AG04449 (cell line): Measurements from ENCODE around the gene PRCP.

Experiments
- CTCF ChIA-PET: fragments of 350-600 bp; formaldehyde crosslinking; extraction: SDS; loops from one replicate; lab custom pipeline; 2021; ENCODE audit warnings: antibody characterized with exemption; lab: Yijun Ruan, JAX
- POLR2A ChIA-PET: fragments of 400-600, 350-600 bp; formaldehyde crosslinking; extraction: SDS; loops from one replicate; lab custom pipeline; 2020; ENCODE audit warnings: antibody characterized with exemption, inconsistent platforms; lab: Yijun Ruan, JAX
- DNase-seq: peaks from one replicate; pipeline ENCODE4 v3.0.0-alpha.2; 2010; ENCODE audit warnings: low read depth, low spot score
- H3K4me3 ChIP-seq: 2 replicates; pipeline ENCODE4 v1.5.1; 2011; ENCODE audit warnings: low read depth, mild to moderate bottlenecking, control low read depth, low read length
- TF ChIP-seq, protein P1 (sequence below): IDR thresholded peaks from one replicate; pipeline ENCODE4 v1.5.1; 2011; ENCODE audit warnings: mild to moderate bottlenecking, moderate library complexity, low read length, control low read depth, inconsistent platforms; ENCODE audit not compliant: insufficient read depth; ENCODE audit errors: missing control alignments

Gene PRCP

DNA sequence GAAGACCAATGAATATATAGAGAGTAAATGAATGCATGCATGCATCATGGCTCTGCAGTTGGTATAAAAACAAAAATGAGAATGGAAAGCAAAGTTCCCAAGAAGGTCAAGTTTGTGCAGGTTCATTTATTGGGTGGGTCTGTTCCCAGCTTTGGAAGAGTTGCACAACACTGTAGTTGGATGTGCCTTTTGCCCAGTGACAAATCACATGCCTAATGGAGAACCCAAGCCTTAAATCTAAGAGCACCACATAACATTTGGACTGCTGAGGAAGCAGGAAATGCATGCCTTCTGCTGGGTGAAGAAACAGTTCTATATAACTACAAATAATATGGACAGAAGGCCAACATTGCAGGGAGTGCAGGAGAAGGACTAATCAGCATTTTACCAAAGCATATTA lies 30.6 kb downstream of the PRCP start:
- H3K4me3 ChIP-seq, result no peak overlapping the region
- POLR2A ChIA-PET, result no interaction called here
- TF ChIP-seq, protein P1, sequence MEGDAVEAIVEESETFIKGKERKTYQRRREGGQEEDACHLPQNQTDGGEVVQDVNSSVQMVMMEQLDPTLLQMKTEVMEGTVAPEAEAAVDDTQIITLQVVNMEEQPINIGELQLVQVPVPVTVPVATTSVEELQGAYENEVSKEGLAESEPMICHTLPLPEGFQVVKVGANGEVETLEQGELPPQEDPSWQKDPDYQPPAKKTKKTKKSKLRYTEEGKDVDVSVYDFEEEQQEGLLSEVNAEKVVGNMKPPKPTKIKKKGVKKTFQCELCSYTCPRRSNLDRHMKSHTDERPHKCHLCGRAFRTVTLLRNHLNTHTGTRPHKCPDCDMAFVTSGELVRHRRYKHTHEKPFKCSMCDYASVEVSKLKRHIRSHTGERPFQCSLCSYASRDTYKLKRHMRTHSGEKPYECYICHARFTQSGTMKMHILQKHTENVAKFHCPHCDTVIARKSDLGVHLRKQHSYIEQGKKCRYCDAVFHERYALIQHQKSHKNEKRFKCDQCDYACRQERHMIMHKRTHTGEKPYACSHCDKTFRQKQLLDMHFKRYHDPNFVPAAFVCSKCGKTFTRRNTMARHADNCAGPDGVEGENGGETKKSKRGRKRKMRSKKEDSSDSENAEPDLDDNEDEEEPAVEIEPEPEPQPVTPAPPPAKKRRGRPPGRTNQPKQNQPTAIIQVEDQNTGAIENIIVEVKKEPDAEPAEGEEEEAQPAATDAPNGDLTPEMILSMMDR, result no peak
- CTCF ChIA-PET, result interaction anchor here (1.1 to 8.0 kb wide), 8 partner anchors 11 to 413 kb away, joined by 3 to 134 read pairs (median 48); partner anchors contain the start of genes DDIAS and PRCP
- DNase-seq, result no peak

- no peak for DNase-seq
- TF ChIP-seq, protein P1, result peak; percentile 52
- ChIA-PET CTCF (interaction anchor here (0.5 to 8.0 kb wide), 57 partner anchors 9 to 952 kb away, joined by 3 to 134 read pairs (median 5); partner anchors contain the start of genes DDIAS and PRCP), POLR2A (no interaction called here)
- H3K4me3 ChIP-seq, result peak overlapping the region; percentile 24
Measured at GRCh38 chr11:82867495-82868082, 32.6 kb downstream of the PRCP start.

GRCh38 chr11:82865841-82866240 lies 34.4 kb downstream of the PRCP start:
- ChIA-PET CTCF (interaction anchor here (0.6 to 8.0 kb wide), 11 partner anchors 16 to 953 kb away, joined by 3 to 134 read pairs (median 39); partner anchors contain the start of genes DDIAS and PRCP), POLR2A (no interaction called here)
- no peak for DNase-seq
- H3K4me3 ChIP-seq, result no peak overlapping the region
- TF ChIP-seq, protein P1, result no peak

DNA sequence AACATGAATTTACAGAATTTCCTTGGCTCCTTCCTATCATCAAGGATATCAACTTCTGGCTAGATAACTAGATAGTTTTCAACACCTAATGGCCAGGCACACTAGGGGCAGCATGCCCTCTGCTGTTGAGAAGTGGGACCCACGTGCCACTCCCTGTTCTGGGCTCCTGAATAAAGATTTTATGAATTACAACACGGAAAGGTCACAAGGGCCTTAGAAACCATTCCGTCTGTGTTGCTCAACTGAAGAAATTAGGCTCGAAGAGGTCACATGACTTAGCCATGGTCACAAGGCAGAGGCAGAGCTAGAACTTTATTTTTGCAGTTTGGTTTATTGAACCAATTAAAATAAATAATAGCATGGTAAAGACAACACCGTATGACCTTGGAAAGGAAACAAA lies 36.0 kb downstream of the PRCP start:
- ChIA-PET POLR2A (no interaction called here), CTCF (interaction anchor here (0.6 to 7.9 kb wide), 8 partner anchors 12 to 955 kb away, joined by 3 to 134 read pairs (median 22); partner anchors contain the start of gene FAM181B)
- H3K4me3 ChIP-seq, result no peak overlapping the region
- no peak for DNase-seq
- TF ChIP-seq, protein P1, result peak; percentile 64

- CTCF ChIA-PET, result interaction anchor here (0.6 to 1.9 kb wide), 12 partner anchors 11 to 1703 kb away, joined by 3 to 35 read pairs (median 4); partner anchors contain the start of gene FAM181B
- H3K4me3 ChIP-seq, result no peak overlapping the region
- DNase-seq, result no peak
- TF ChIP-seq, protein P1, result no peak
- POLR2A ChIA-PET, result no interaction called here
Measured at GRCh38 chr11:82863209-82863608, 37.0 kb downstream of the PRCP start.

DNA sequence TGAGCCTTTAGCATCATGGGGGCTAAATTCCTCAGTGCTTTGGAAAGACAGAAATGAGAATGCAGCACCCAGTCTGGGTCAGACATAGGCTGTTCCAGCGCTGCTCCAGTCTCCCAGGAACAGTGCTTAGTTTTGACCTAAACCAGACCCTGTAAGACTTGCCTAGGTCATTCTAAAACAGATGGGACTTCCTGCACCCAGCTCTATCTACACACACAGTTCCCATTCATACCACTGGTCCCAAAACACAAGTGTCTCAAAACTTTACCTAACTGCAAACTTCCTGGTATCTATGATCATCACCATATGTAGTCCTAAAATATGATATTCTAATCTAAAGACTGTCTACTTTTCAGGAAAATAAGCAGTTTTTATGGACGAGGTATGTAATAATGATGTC lies 37.9 kb downstream of the PRCP start:
- CTCF ChIA-PET, result interaction anchor here (0.7 to 1.9 kb wide), 8 partner anchors 10 to 152 kb away, joined by 3 to 35 read pairs (median 6); partner anchors contain the start of gene FAM181B
- DNase-seq, result no peak
- TF ChIP-seq, protein P1, result no peak
- POLR2A ChIA-PET, result no interaction called here
- no peak overlapping the region for H3K4me3 ChIP-seq
